Right hindlimb (tissue), 1 donor: ENCODE data around the gene PAQR5.
"Not testable (repeated sequence)": the region's sequence is repeated elsewhere in the genome, so short reads cannot be mapped to it uniquely, and the experiment has no call there.

Source experiments
- DNase-seq: peaks from one replicate; pipeline ENCODE4 v3.0.0-alpha.2; 2018

PAQR5 gene

GRCh38 chr15:69358850-69359249 lies 60.1 kb downstream of the PAQR5 start:
- no peak for DNase-seq

GRCh38 chr15:69359722-69360121 lies 61.0 kb downstream of the PAQR5 start:
- DNase-seq: no peak

GRCh38 chr15:69360642-69361041 lies 61.9 kb downstream of the PAQR5 start:
- DNase-seq: no peak

- no peak for DNase-seq
Measured at GRCh38 chr15:69367236-69367635, 68.5 kb downstream of the PAQR5 start.

- DNase-seq: no peak
Measured at GRCh38 chr15:69369631-69370030, 70.9 kb downstream of the PAQR5 start.

- DNase-seq: no peak
Measured at GRCh38 chr15:69373406-69373805, 74.7 kb downstream of the PAQR5 start.

- no peak for DNase-seq
Measured at GRCh38 chr15:69375151-69375790, 76.6 kb downstream of the PAQR5 start.

- DNase-seq: no peak
Measured at GRCh38 chr15:69377216-69377970, 78.7 kb downstream of the PAQR5 start.

- DNase-seq: no peak
Measured at GRCh38 chr15:69380100-69380725, 81.5 kb downstream of the PAQR5 start.

- no peak for DNase-seq
Measured at GRCh38 chr15:69380726-69381105, 82.0 kb downstream of the PAQR5 start.

GRCh38 chr15:69382176-69382575 lies 83.5 kb downstream of the PAQR5 start:
- DNase-seq: not testable (repeated sequence)

GRCh38 chr15:69384066-69384465 lies 85.4 kb downstream of the PAQR5 start:
- not testable (repeated sequence) for DNase-seq

GRCh38 chr15:69384626-69385598 lies 86.2 kb downstream of the PAQR5 start:
- no peak for DNase-seq

GRCh38 chr15:69385831-69386230 lies 87.1 kb downstream of the PAQR5 start:
- no peak for DNase-seq

- no peak for DNase-seq
Measured at GRCh38 chr15:69386284-69386683, 87.6 kb downstream of the PAQR5 start.

- no peak for DNase-seq
Measured at GRCh38 chr15:69388260-69388705, 89.6 kb downstream of the PAQR5 start.

GRCh38 chr15:69389426-69389825 lies 90.7 kb downstream of the PAQR5 start:
- DNase-seq: no peak

- no peak for DNase-seq
Measured at GRCh38 chr15:69390575-69390974, 91.9 kb downstream of the PAQR5 start.

- no peak for DNase-seq
Measured at GRCh38 chr15:69391046-69391757, 92.5 kb downstream of the PAQR5 start.

- no peak for DNase-seq
Measured at GRCh38 chr15:69392352-69392751, 93.6 kb downstream of the PAQR5 start.

- DNase-seq: no peak
Measured at GRCh38 chr15:69393831-69394491, 95.2 kb downstream of the PAQR5 start.
